ENCODE measurements around the gene GPR26. TPM values are rescaled to one million over a fixed set of nuclear protein-coding genes. Genes with fewer than 3 reads are reported as not detected.

The GPR26 gene
- total and polyA plus RNA-seq, 11 donors = not detected

- DNase-seq (no peak), ATAC-seq (no peak)
- H3K27me3 ChIP-seq = peaks cover 0 to 7% (median 0%) of the 10 kb centered on the region in 9 donors
- H3K36me3 ChIP-seq = no peaks in the 10 kb centered on the region
- WGBS, 4 donors = 79 to 91% (median 84%) methylated on average over 2 of the region's 2 CpGs
- no peaks in the 10 kb centered on the region for H3K9me3 ChIP-seq
- H3K4me3 ChIP-seq = no peak overlapping the region
- TF ChIP-seq CTCF (IDR thresholded peaks at IDR 0.05) (no peak), POLR2A (IDR thresholded peaks at IDR 0.05) (no peak)
- no peaks in the 10 kb centered on the region for H3K4me1 ChIP-seq
- intact Hi-C loops (cut with DNase I) = no loop called here
- H3K27ac ChIP-seq = no peak overlapping the region
Observed at GRCh38 chr10:123689880-123690279, 23.7 kb downstream of the GPR26 start.

GRCh38 chr10:123703195-123703790, 37.1 kb downstream of the GPR26 start:
- 62 to 78% (median 69%) methylated on average over 6 of the region's 6 CpGs for WGBS, 4 donors
- ATAC-seq (no peak), DNase-seq (no peak)
- Histone ChIP-seq H3K9me3 (no peaks in the 10 kb centered on the region), H3K27me3 (peaks cover 0 to 8% (median 0%) of the 10 kb centered on the region in 9 donors), H3K4me1 (no peaks in the 10 kb centered on the region), H3K36me3 (no peaks in the 10 kb centered on the region), H3K4me3 (no peak overlapping the region), H3K27ac (no peak overlapping the region)
- intact Hi-C loops (cut with DNase I) = no loop called here
- TF ChIP-seq POLR2A (IDR thresholded peaks at IDR 0.05) (no peak), CTCF (IDR thresholded peaks at IDR 0.05) (no peak)

GRCh38 chr10:123704076-123704475, 37.9 kb downstream of the GPR26 start:
- H3K27me3 ChIP-seq = peaks cover 0 to 8% (median 0%) of the 10 kb centered on the region in 9 donors

DNA sequence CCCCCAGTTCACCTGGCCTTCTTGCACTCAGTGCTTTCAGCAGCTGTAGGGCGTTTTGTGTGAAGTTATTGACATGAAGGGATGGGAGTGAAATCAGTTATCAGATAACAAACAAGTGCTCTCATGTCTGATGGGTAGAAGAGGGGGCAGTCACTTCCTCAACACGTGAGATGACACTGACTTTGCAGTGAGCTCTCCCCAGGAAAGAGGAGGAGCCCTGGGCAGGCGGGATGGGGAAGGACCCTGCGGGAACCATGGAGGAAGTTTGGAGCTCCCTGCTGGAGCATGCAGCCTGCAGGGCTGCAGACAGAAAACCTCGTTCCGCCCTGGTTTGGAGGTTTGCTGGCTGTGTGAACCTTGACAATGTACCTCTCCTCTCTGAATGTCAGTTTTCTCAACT, 38.7 kb downstream of the GPR26 start:
- DNase-seq = no peak
- Histone ChIP-seq H3K27me3 (peaks cover 0 to 8% (median 0%) of the 10 kb centered on the region in 9 donors), H3K27ac (no peak overlapping the region), H3K9me3 (no peaks in the 10 kb centered on the region), H3K4me3 (no peak overlapping the region), H3K4me1 (no peaks in the 10 kb centered on the region), H3K36me3 (no peaks in the 10 kb centered on the region)
- WGBS, 4 donors = 14 to 24% (median 18%) methylated on average over 6 of the region's 6 CpGs
- TF ChIP-seq CTCF (IDR thresholded peaks at IDR 0.05) (no peak), POLR2A (IDR thresholded peaks at IDR 0.05) (no peak)
- intact Hi-C loops (cut with DNase I) = no loop called here
- ATAC-seq = no peak

More at GRCh38 chr10:123704076-123704475, 37.9 kb downstream of the GPR26 start:
- TF ChIP-seq POLR2A (IDR thresholded peaks at IDR 0.05) = no peak
- no peaks in the 10 kb centered on the region for H3K4me1 ChIP-seq
- H3K9me3 ChIP-seq = no peaks in the 10 kb centered on the region
- H3K4me3 ChIP-seq = no peak overlapping the region
- no peak for ATAC-seq
- no peak overlapping the region for H3K27ac ChIP-seq
- DNase-seq = no peak
- H3K36me3 ChIP-seq = no peaks in the 10 kb centered on the region
- intact Hi-C loops (cut with DNase I) = no loop called here
- whole genome bisulfite sequencing, 4 donors = 82 to 88% (median 84%) methylated on average over 8 of the region's 8 CpGs

DNA sequence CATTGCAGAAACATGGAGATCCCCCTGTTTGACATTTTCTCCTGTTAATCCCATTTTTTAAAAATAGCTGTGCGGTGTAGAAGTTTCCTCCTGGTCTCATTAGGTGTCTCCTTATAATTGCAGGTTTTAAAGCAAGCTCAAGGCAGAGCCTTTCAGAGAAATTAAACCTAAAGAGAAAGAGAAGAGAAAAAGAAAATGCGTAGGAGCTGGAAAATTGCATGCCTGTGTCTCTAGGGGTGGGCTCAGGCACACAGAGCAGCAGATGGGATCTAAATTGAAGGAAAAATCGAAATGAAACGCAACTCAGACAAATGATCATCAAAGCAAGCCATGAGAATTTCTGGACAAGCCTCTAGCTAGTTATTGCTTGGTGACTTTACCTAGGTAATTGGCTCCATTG, 40.1 kb downstream of the GPR26 start:
- Histone ChIP-seq H3K27ac (no peak overlapping the region), H3K9me3 (no peaks in the 10 kb centered on the region), H3K36me3 (no peaks in the 10 kb centered on the region), H3K4me1 (no peaks in the 10 kb centered on the region), H3K27me3 (peaks cover 0 to 14% (median 0%) of the 10 kb centered on the region in 9 donors), H3K4me3 (no peak overlapping the region)
- TF ChIP-seq CTCF (IDR thresholded peaks at IDR 0.05) (no peak), POLR2A (IDR thresholded peaks at IDR 0.05) (no peak)
- DNase-seq (no peak), ATAC-seq (no peak)
- 60 to 80% (median 78%) methylated on average over 4 of the region's 4 CpGs for WGBS, 4 donors
- intact Hi-C loops (cut with DNase I) = no loop called here
